Left forelimb (tissue), 1 donor: ENCODE data around the gene LCOR.
"Not testable (repeated sequence)": the region's sequence is repeated elsewhere in the genome, so short reads cannot be mapped to it uniquely, and the experiment has no call there.

Source experiments
- DNase-seq: peaks from one replicate; pipeline ENCODE4 v3.0.0-alpha.2; 2018; ENCODE audit warnings: low spot score

The LCOR gene

GRCh38 chr10:97032624-97033023, 200.5 kb downstream of the LCOR start:
- no peak for DNase-seq

- DNase-seq: not testable (repeated sequence)
Measured at GRCh38 chr10:97033841-97034240, 201.7 kb downstream of the LCOR start.

GRCh38 chr10:97034301-97034700, 202.2 kb downstream of the LCOR start:
- DNase-seq: no peak

- DNase-seq: no peak
Measured at GRCh38 chr10:97034958-97035769, 203.1 kb downstream of the LCOR start.

- peak; percentile 76 for DNase-seq
Measured at GRCh38 chr10:97037365-97038361, 205.6 kb downstream of the LCOR start.

GRCh38 chr10:97038688-97039087, 206.6 kb downstream of the LCOR start:
- DNase-seq: no peak

GRCh38 chr10:97039538-97040247, 207.6 kb downstream of the LCOR start:
- no peak for DNase-seq

GRCh38 chr10:97040248-97040584, 208.1 kb downstream of the LCOR start:
- no peak for DNase-seq

- DNase-seq: no peak
Measured at GRCh38 chr10:97040706-97041105, 208.6 kb downstream of the LCOR start.

- no peak for DNase-seq
Measured at GRCh38 chr10:97042081-97042480, 210.0 kb downstream of the LCOR start.

- DNase-seq: no peak
Measured at GRCh38 chr10:97042716-97043562, 210.8 kb downstream of the LCOR start.

- no peak for DNase-seq
Measured at GRCh38 chr10:97043563-97043855, 211.4 kb downstream of the LCOR start.
